Panc1 (cell line): Measurements from ENCODE around the gene MYBPHL. TPM values are rescaled to one million over a fixed set of nuclear protein-coding genes. Genes with fewer than 3 reads are reported as not detected.

Source experiments
- ATAC-seq: fragments of 200-7000 bp; cut with Tn5 transposase; 2 replicates; pipeline ENCODE4 v1.9.1; 2020; ENCODE audit warnings: mild to moderate bottlenecking, moderate library complexity
- BruUV-seq: library from RNA; stranded (reverse); fragments of 400-500 nt; replicated peaks from 2 replicates; lab custom pipeline; 2021; lab: Mats Ljungman, UMichigan
- CTCF ChIA-PET: fragments of 300-600 bp; sonication (Branson Sonifier 250); formaldehyde crosslinking; loops from one replicate; lab custom pipeline; 2022; ENCODE audit warnings: antibody characterized with exemption; lab: Charles Lee
- POLR2A ChIA-PET: fragments of 300-600 bp; sonication (Branson Sonifier 250); formaldehyde crosslinking; loops from one replicate; lab custom pipeline; 2022; ENCODE audit warnings: antibody characterized with exemption; lab: Charles Lee
- DNase-seq: peaks from one replicate; pipeline ENCODE4 v3.0.0-alpha.2; 2010; ENCODE audit warnings: low read depth, low spot score
- H3K27ac ChIP-seq: 2 replicates; pipeline ENCODE4 v1.5.1; 2011; ENCODE audit warnings: mild to moderate bottlenecking, low read length, inconsistent platforms
- H3K27me3 ChIP-seq: fragments of 200-500 bp; sonication (Bioruptor generic); 2 replicates; pipeline ENCODE4 v1.6.0; 2014; ENCODE audit warnings: low read length, inconsistent platforms; ENCODE audit not compliant: control insufficient read depth, insufficient read depth
- H3K36me3 ChIP-seq: fragments of 200-500 bp; sonication (Bioruptor generic); 2 replicates; pipeline ENCODE4 v1.5.1; 2014; ENCODE audit warnings: inconsistent platforms, mild to moderate bottlenecking, low read length, moderate library complexity; ENCODE audit not compliant: control insufficient read depth, insufficient read depth
- H3K4me1 ChIP-seq: 2 replicates; pipeline ENCODE4 v1.5.1; 2011; ENCODE audit warnings: inconsistent platforms, mild to moderate bottlenecking, low read length, moderate library complexity; ENCODE audit not compliant: control insufficient read depth, insufficient read depth
- H3K4me3 ChIP-seq, 2 experiments: 2 replicates each; pipeline ENCODE4 v1.5.1; 2011 to 2012; ENCODE audit warnings: low read depth in 2 of 2, low read length in 2 of 2, mild to moderate bottlenecking in 2 of 2, inconsistent platforms in 1 of 2, moderate library complexity in 1 of 2
- H3K9me3 ChIP-seq: fragments of 200-500 bp; sonication (Bioruptor generic); 2 replicates; pipeline ENCODE4 v1.5.1; 2014; ENCODE audit warnings: low read depth, mild to moderate bottlenecking, inconsistent platforms, low read length, moderate library complexity; ENCODE audit not compliant: control insufficient read depth, insufficient read depth
- CTCF ChIP-seq: fragments of 450-650 bp; IDR thresholded peaks from 2 replicates; pipeline ENCODE4 v1.5.1; 2017; ENCODE audit warnings: mild to moderate bottlenecking
- POLR2AphosphoS5 ChIP-seq: IDR thresholded peaks from 2 replicates; pipeline ENCODE4 v1.6.1; 2012; ENCODE audit warnings: mild to moderate bottlenecking, low read depth, low read length, moderate library complexity
- REST ChIP-seq, 2 experiments: IDR thresholded peaks; 2 replicates each; pipeline ENCODE4 v1.6.1; 2011 to 2012; ENCODE audit warnings: low read depth in 2 of 2, control low read depth in 1 of 2, low read length in 1 of 2, mild to moderate bottlenecking in 1 of 2, moderate library complexity in 1 of 2; ENCODE audit not compliant: insufficient read depth in 1 of 2
- SIN3A ChIP-seq: IDR thresholded peaks from 2 replicates; pipeline ENCODE4 v1.6.1; 2012; ENCODE audit warnings: low read depth, mild to moderate bottlenecking, low read length, moderate library complexity, borderline replicate concordance; ENCODE audit not compliant: insufficient read depth
- TCF7L2 ChIP-seq: IDR thresholded peaks from 2 replicates; pipeline ENCODE4 v1.6.1; 2011; ENCODE audit warnings: mild to moderate bottlenecking, low read depth, low read length, inconsistent platforms
- in situ Hi-C: cut with HindIII; loops from 2 replicates; pipeline ENCODE4 v1.10.0; 2016; ENCODE audit warnings: low sequenced_read_pairs, low pct_unique_long_range_greater_than_20kb
- intact Hi-C: fragments of 100-400 bp; cut with micrococcal nuclease; formaldehyde crosslinking; loops from one replicate; pipeline ENCODE4 v1.10.0; 2022; ENCODE audit not compliant: unreplicated experiment
- total RNA-seq: library from RNA; stranded (reverse); gene quantifications from one replicate; pipeline ENCODE4 v1.2.1, GENCODE V29; 2021; ENCODE audit not compliant: unreplicated experiment

MYBPHL gene
- total RNA-seq, 1 experiment from 2014 or later: not detected

DNA sequence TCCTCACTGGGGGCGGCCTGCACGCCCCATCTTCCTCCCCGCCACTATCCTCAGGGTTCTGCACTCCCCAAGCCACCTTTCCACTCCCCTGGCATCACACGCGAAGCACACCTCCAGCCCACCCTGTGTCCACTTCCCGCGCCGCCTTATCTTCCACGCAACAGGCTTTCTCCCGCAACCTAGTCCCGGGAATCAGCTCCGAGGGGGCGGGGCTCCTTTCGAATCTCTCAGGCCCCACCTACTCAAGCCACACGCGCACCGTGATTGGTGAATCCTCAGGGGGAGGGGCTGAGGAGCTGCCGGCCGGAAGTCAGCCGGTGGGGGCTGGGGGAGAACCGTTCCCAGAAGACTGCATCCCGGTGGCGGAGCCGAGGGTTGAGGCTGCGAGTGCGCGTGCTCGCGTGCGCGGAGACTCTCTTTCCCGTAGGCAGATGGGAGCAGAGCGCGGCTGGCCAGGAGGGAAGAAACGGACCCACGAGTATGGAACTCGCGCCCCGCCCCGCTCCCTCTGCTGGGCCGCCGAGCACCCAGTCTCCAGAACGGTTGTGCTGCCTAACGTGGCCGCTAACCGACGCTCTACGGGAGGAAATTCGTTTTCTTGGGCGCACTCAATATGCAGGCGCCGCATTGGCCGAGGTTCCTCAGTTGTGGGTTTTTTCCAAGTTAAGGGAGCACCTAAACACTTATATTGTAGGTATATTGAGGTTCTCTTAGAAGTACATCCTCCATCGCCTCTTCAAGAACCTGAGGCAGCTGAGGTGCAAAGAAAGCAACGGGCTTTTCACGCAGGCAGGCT is 23.7 kb downstream of the MYBPHL start, which contains the start of gene PSRC1:
TSS of gene PSRC1 (minus strand) at position 194 of the 796 bp plus-strand sequence.
- Histone ChIP-seq H3K27me3 (no peaks in the 10 kb centered on the region), H3K4me1 (peaks cover 14% of the 10 kb centered on the region), H3K27ac (peak within 1 kb of the TSS; percentile 98), H3K36me3 (peaks cover 3% of the 10 kb centered on the region), H3K9me3 (no peaks in the 10 kb centered on the region), H3K4me3 (peak within 1 kb of the TSS; percentile 73 to 77)
- DNase-seq (no peak), ATAC-seq (peak; percentile 98)
- TSS peak; percentile 97 for BruUV-seq
- TF ChIP-seq REST (IDR thresholded peaks at IDR 0.05; ENCODE audit: insufficient read depth in 1 of 2, low read depth in 2 of 2, low read length in 1 of 2) (0 out of 4 replicates have a peak, but pooled peaks of 1 of the 2 experiments have one; percentile 34), SIN3A (no peak), POLR2AphosphoS5 (peak; percentile 62), CTCF (peak; percentile 38)
- ChIA-PET CTCF (interaction anchor here (1.6 kb wide), 1 partner anchor 44 kb away, joined by 5 read pairs; no protein-coding TSS in a partner anchor), POLR2A (interaction anchor here (0.6 kb wide), 1 partner anchor 141 kb away, joined by 3 read pairs; no protein-coding TSS in a partner anchor)
- intact Hi-C loops (no loop called here), in situ Hi-C loops (no loop called here)

- POLR2A ChIA-PET: interaction anchor here (0.6 kb wide), 1 partner anchor 142 kb away, joined by 3 read pairs; no protein-coding TSS in a partner anchor
Measured at GRCh38 chr1:109282497-109282951, 24.3 kb downstream of the MYBPHL start.

More at GRCh38 chr1:109282497-109282951, 24.3 kb downstream of the MYBPHL start:
- intact Hi-C loops: no loop called here
- DNase-seq (no peak), ATAC-seq (peak; percentile 72)
- CTCF ChIA-PET: interaction anchor here (1.6 kb wide), 1 partner anchor 43 kb away, joined by 5 read pairs; no protein-coding TSS in a partner anchor
- H3K4me1 ChIP-seq: peaks cover 14% of the 10 kb centered on the region
- peak overlapping the region; percentile 73 to 77 for H3K4me3 ChIP-seq
- no peak for TF ChIP-seq REST (IDR thresholded peaks at IDR 0.05; ENCODE audit: insufficient read depth in 1 of 2, low read depth in 2 of 2, low read length in 1 of 2)
- TF ChIP-seq CTCF: no peak
- no peak for TF ChIP-seq SIN3A
- TF ChIP-seq POLR2AphosphoS5: no peak
- no peak for TF ChIP-seq TCF7L2
- no peaks in the 10 kb centered on the region for H3K9me3 ChIP-seq
- no TSS peak for BruUV-seq
- in situ Hi-C loops: no loop called here
- peaks cover 3% of the 10 kb centered on the region for H3K36me3 ChIP-seq
- peak overlapping the region; percentile 98 for H3K27ac ChIP-seq
- H3K27me3 ChIP-seq: no peaks in the 10 kb centered on the region
